Tibial nerve (tissue), 4 donors: ENCODE results near the gene EVA1C. TPM values are rescaled to one million over a fixed set of nuclear protein-coding genes. Genes with fewer than 3 reads are reported as not detected.
"Not testable (repeated sequence)": the region's sequence is repeated elsewhere in the genome, so short reads cannot be mapped to it uniquely, and the experiment has no call there.

Experiments used
- DNase-seq, 2 donors: peaks; one replicate each; pipeline ENCODE4 v3.0.0-alpha.2; 2019; ENCODE audit warnings: low spot score in 2 of 2
- H3K27ac ChIP-seq, 4 donors: fragments of 200-600 bp; sonication (generic) in 3 of 4; one replicate each; pipeline ENCODE4 v1.5.1; 2017 to 2019; ENCODE audit warnings: mild to moderate bottlenecking in 1 of 4
- H3K27me3 ChIP-seq, 2 donors: fragments of 200-600 bp; sonication (generic) in 1 of 2; one replicate each; pipeline versions ENCODE4 v1.5.1 to v1.6.0; 2017 to 2019
- H3K36me3 ChIP-seq, 3 donors: fragments of 200-600 bp; sonication (generic); one replicate each; pipeline ENCODE4 v1.5.1; 2018 to 2019
- H3K4me1 ChIP-seq, 4 donors: fragments of 200-600 bp; sonication (generic) in 3 of 4; one replicate each; pipeline ENCODE4 v1.5.1; 2017 to 2019
- H3K4me3 ChIP-seq, 4 donors: fragments of 200-600 bp; sonication (generic) in 3 of 4; one replicate each; pipeline ENCODE4 v1.5.1; 2017 to 2019; ENCODE audit warnings: mild to moderate bottlenecking in 1 of 4, moderate library complexity in 1 of 4
- H3K9me3 ChIP-seq, 4 donors: fragments of 200-600 bp; sonication (generic) in 3 of 4; one replicate each; pipeline ENCODE4 v1.5.1; 2017 to 2019
- CTCF ChIP-seq, 5 experiments: fragments of 200-600 bp in 3 of 5; fragments of 450-650 bp in 2 of 5; sonication (generic) in 3 of 5; IDR thresholded peaks; one replicate each; pipeline ENCODE4 v1.5.1; 2016 to 2019; ENCODE audit warnings: antibody characterized with exemption in 5 of 5, mild to moderate bottlenecking in 3 of 5, moderate library complexity in 2 of 5
- EP300 ChIP-seq, 2 donors: sonication (generic); formaldehyde crosslinking; IDR thresholded peaks; one replicate each; pipeline ENCODE4 v1.6.1; 2017; ENCODE audit warnings: antibody characterized with exemption in 2 of 2, mild to moderate bottlenecking in 1 of 2
- POLR2A ChIP-seq, 2 donors: fragments of 450-650 bp; IDR thresholded peaks; one replicate each; pipeline ENCODE4 v1.6.1; 2017; ENCODE audit warnings: antibody characterized with exemption in 2 of 2, mild to moderate bottlenecking in 2 of 2, moderate library complexity in 2 of 2
- WGBS, 2 donors: methylation state at CpG; one replicate each; pipeline ENCODE4 v1.1.5; 2018; 5-methylcytosine and 5-hydroxymethylcytosine counted together
- total RNA-seq, 4 donors: library from RNA; depleted of rRNA; stranded (reverse); fragments of >200 nt; gene quantifications; one replicate each; pipeline ENCODE4 v1.1.0, GENCODE V29; 2016

EVA1C gene
- total RNA-seq, 4 donors from 2014 or later, result 72.6 to 85.9 (median 75.6) TPM

GRCh38 chr21:32448803-32449594 is 36.5 kb downstream of the EVA1C start:
- Histone ChIP-seq H3K4me1 (peaks cover 0 to 40% (median 4%) of the 10 kb centered on the region in 4 donors), H3K4me3 (no peak overlapping the region), H3K27ac (peak overlapping the region in 2 of 4 donors; percentile 34 to 77), H3K36me3 (peaks cover 0 to 41% (median 0%) of the 10 kb centered on the region in 3 donors), H3K27me3 (no peaks in the 10 kb centered on the region), H3K9me3 (peaks cover 0 to under 1% (median 0%) of the 10 kb centered on the region in 4 donors)
- WGBS, 2 donors, result 79 to 97% methylated on average over 6 of the region's 6 CpGs
- no peak for TF ChIP-seq EP300 (IDR thresholded peaks at IDR 0.05)
- no peak for TF ChIP-seq CTCF (IDR thresholded peaks at IDR 0.05)
- no peak for TF ChIP-seq POLR2A (IDR thresholded peaks at IDR 0.05)
- DNase-seq, result no peak

- Histone ChIP-seq H3K4me1 (peaks cover 0 to 52% (median 5%) of the 10 kb centered on the region in 4 donors), H3K36me3 (peaks cover 0 to 55% (median 0%) of the 10 kb centered on the region in 3 donors), H3K27ac (peak overlapping the region; percentile 8 to 87 (median 66))
- H3K27me3 ChIP-seq, H3K4me3 ChIP-seq, H3K9me3 ChIP-seq: not testable (repeated sequence)
- DNase-seq, result peak in 1 of 2 donors; percentile 22
- 36 to 43% methylated on average over 11 to 12 of the region's 14 CpGs for WGBS, 2 donors
- peak; percentile 13 to 59 for TF ChIP-seq EP300 (IDR thresholded peaks at IDR 0.05)
Observed at GRCh38 chr21:32450881-32451701, 38.6 kb downstream of the EVA1C start.

- not testable (repeated sequence) for H3K27me3 ChIP-seq, H3K9me3 ChIP-seq, H3K4me3 ChIP-seq, DNase-seq
- peak overlapping the region in 2 of 4 donors; percentile 77 to 87 for H3K27ac ChIP-seq
- H3K4me1 ChIP-seq, result peaks cover 0 to 63% (median 13%) of the 10 kb centered on the region in 4 donors
- WGBS, 2 donors, result 88 to 94% methylated on average over 8 of the region's 8 CpGs
- peaks cover 0 to 51% (median 0%) of the 10 kb centered on the region in 3 donors for H3K36me3 ChIP-seq
Observed at GRCh38 chr21:32452191-32452590, 39.7 kb downstream of the EVA1C start.

- TF ChIP-seq POLR2A (IDR thresholded peaks at IDR 0.05) (no peak), CTCF (IDR thresholded peaks at IDR 0.05) (no peak), EP300 (IDR thresholded peaks at IDR 0.05) (no peak)
- Histone ChIP-seq H3K27ac (peak overlapping the region in 2 of 4 donors; percentile 77 to 87), H3K9me3 (no peaks in the 10 kb centered on the region), H3K4me3 (no peak overlapping the region), H3K27me3 (no peaks in the 10 kb centered on the region), H3K4me1 (peaks cover 0 to 67% (median 16%) of the 10 kb centered on the region in 4 donors), H3K36me3 (peaks cover 0 to 54% (median 0%) of the 10 kb centered on the region in 3 donors)
- no peak for DNase-seq
- WGBS, 2 donors, result 96% methylated on average over 11 of the region's 11 CpGs
Observed at GRCh38 chr21:32452641-32453040, 40.1 kb downstream of the EVA1C start.

GRCh38 chr21:32455548-32455947 is 43.0 kb downstream of the EVA1C start:
- H3K27me3 ChIP-seq, result no peaks in the 10 kb centered on the region
- H3K4me3 ChIP-seq, result no peak overlapping the region
- H3K9me3 ChIP-seq, result no peaks in the 10 kb centered on the region
- TF ChIP-seq POLR2A (IDR thresholded peaks at IDR 0.05) (no peak), CTCF (IDR thresholded peaks at IDR 0.05) (no peak), EP300 (IDR thresholded peaks at IDR 0.05) (no peak)
- peaks cover 0 to 52% (median 15%) of the 10 kb centered on the region in 4 donors for H3K4me1 ChIP-seq
- H3K36me3 ChIP-seq, result peaks cover 0 to 81% (median 0%) of the 10 kb centered on the region in 3 donors
- peak overlapping the region in 2 of 4 donors; percentile 80 to 82 for H3K27ac ChIP-seq
- no peak for DNase-seq
- 86 to 88% methylated on average over 5 of the region's 5 CpGs for WGBS, 2 donors
